BJ (cell line): ENCODE results near the gene CDK16. TPM values are rescaled to one million over a fixed set of nuclear protein-coding genes. Genes with fewer than 3 reads are reported as not detected.

Experiments used
- CTCF ChIA-PET: fragments of 350-600 bp; formaldehyde crosslinking; extraction: SDS; loops from one replicate; lab custom pipeline; 2021; ENCODE audit warnings: antibody characterized with exemption, inconsistent platforms; lab: Yijun Ruan, JAX
- POLR2A ChIA-PET: fragments of 300-600 bp; sonication (Branson Sonifier 250); formaldehyde crosslinking; extraction: SDS; loops from one replicate; lab custom pipeline; 2021; ENCODE audit warnings: antibody characterized with exemption; lab: Charles Lee
- DNase-seq: peaks from one replicate; pipeline ENCODE4 v3.0.0-alpha.2; 2011; ENCODE audit warnings: low read depth
- H3K27me3 ChIP-seq: 2 replicates; pipeline ENCODE4 v1.6.0; 2011; ENCODE audit warnings: low read length; ENCODE audit not compliant: control insufficient read depth, insufficient read depth
- H3K36me3 ChIP-seq: 2 replicates; pipeline ENCODE4 v1.5.1; 2011; ENCODE audit warnings: low read length; ENCODE audit not compliant: control insufficient read depth, insufficient read depth
- H3K4me3 ChIP-seq: 2 replicates; pipeline ENCODE4 v1.5.1; 2011; ENCODE audit warnings: low read depth, mild to moderate bottlenecking, control low read depth, low read length
- polyA plus RNA-seq: library from polyadenylated mRNA; depleted of rRNA; stranded (reverse); fragments of >200 nt; gene quantifications from 2 replicates; pipeline ENCODE4 v1.2.3, GENCODE V29; 2011
- TF ChIP-seq, protein P1 (sequence below): IDR thresholded peaks from 2 replicates; pipeline ENCODE4 v1.5.1; 2011; ENCODE audit warnings: low read depth, mild to moderate bottlenecking, control low read depth, inconsistent platforms, low read length, moderate library complexity; ENCODE audit not compliant: insufficient read depth

CDK16 gene
- polyA plus RNA-seq, 1 experiment, result 167 TPM

- POLR2A ChIA-PET, result no interaction called here
- CTCF ChIA-PET, result no interaction called here
- Histone ChIP-seq H3K4me3 (no peak overlapping the region), H3K36me3 (peaks cover 24% of the 10 kb centered on the region), H3K27me3 (no peaks in the 10 kb centered on the region)
- TF ChIP-seq, protein P1, sequence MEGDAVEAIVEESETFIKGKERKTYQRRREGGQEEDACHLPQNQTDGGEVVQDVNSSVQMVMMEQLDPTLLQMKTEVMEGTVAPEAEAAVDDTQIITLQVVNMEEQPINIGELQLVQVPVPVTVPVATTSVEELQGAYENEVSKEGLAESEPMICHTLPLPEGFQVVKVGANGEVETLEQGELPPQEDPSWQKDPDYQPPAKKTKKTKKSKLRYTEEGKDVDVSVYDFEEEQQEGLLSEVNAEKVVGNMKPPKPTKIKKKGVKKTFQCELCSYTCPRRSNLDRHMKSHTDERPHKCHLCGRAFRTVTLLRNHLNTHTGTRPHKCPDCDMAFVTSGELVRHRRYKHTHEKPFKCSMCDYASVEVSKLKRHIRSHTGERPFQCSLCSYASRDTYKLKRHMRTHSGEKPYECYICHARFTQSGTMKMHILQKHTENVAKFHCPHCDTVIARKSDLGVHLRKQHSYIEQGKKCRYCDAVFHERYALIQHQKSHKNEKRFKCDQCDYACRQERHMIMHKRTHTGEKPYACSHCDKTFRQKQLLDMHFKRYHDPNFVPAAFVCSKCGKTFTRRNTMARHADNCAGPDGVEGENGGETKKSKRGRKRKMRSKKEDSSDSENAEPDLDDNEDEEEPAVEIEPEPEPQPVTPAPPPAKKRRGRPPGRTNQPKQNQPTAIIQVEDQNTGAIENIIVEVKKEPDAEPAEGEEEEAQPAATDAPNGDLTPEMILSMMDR, result no peak
- no peak for DNase-seq
These were observed 46.5 kb upstream of the CDK16 start for GRCh38 chrX:47171996-47172395.

- POLR2A ChIA-PET, result no interaction called here
- TF ChIP-seq, protein P1, result no peak
- Histone ChIP-seq H3K4me3 (no peak overlapping the region), H3K27me3 (no peaks in the 10 kb centered on the region), H3K36me3 (peaks cover 25% of the 10 kb centered on the region)
- no peak for DNase-seq
- CTCF ChIA-PET, result no interaction called here
These were observed 45.9 kb upstream of the CDK16 start for GRCh38 chrX:47172549-47172948.

- TF ChIP-seq, protein P1, result no peak
- CTCF ChIA-PET, result no interaction called here
- Histone ChIP-seq H3K4me3 (no peak overlapping the region), H3K27me3 (no peaks in the 10 kb centered on the region), H3K36me3 (peaks cover 25% of the 10 kb centered on the region)
- POLR2A ChIA-PET, result no interaction called here
- DNase-seq, result no peak
These were observed 45.3 kb upstream of the CDK16 start for GRCh38 chrX:47172971-47173792.

DNA sequence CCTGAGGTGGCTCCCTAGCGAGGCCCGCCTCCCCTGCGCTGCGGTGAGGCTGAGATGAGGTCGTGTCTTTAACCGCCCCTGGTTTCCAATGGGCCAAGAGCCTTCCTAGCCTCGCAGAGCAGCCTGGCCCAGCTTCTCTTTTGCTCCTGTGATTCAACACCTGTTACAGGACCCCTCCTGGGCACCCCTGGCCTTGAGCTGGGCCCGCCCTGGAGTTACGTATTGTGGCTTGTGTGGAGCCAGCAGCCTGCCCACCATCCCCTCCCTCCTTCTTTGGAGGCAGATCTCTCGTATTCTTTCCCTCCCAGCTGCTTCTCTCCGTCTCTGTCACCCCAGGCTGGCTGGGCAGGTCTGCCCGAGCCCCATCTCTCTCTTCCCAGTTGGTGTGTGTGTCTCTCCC lies 44.1 kb upstream of the CDK16 start:
- CTCF ChIA-PET, result no interaction called here
- DNase-seq, result no peak
- Histone ChIP-seq H3K4me3 (no peak overlapping the region), H3K36me3 (peaks cover 25% of the 10 kb centered on the region), H3K27me3 (no peaks in the 10 kb centered on the region)
- TF ChIP-seq, protein P1, result no peak
- POLR2A ChIA-PET, result no interaction called here

DNA sequence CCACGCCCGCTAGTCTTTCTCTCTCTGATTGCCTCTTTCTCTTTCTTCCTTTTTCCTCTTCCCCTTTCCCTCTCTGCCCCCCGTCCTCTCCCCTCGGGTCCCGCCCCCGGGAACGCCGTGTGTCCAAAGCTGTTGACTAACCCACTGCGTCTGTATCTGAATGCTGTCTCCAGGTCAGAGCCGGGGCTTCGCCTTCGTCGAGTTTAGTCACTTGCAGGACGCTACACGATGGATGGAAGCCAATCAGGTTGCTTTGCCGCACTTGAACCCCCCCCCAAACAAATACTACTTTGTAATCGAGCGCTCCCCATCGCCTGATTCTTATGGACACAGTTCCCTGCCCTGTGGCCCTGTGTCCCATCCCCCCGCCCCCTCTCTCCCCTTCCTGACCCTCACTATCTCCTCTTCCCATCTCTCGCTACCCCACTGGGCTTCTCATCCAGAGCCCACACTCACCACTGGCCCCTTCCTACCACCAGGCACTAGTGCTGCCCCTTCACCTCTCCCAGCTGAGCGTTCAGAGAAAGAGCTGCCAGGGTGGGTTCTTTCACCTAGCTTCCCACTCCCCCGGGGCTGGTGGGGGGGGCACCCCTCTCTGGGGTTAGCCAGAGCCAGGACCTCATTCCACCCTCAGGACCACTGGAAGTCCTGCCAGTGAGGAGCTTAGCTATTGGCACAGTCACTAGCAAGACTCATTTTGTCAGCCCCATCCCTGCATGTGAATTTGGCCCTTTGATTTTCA lies 43.5 kb upstream of the CDK16 start:
- DNase-seq, result no peak

More for the DNA sequence above, 43.5 kb upstream of the CDK16 start:
- H3K4me3 ChIP-seq, result no peak overlapping the region
- ChIA-PET POLR2A (no interaction called here), CTCF (no interaction called here)
- TF ChIP-seq, protein P1, result no peak
- H3K36me3 ChIP-seq, result peaks cover 24% of the 10 kb centered on the region
- no peaks in the 10 kb centered on the region for H3K27me3 ChIP-seq
